HG03097 (cell line): Measurements from ENCODE around the gene RYR3.

Source experiments
- ATAC-seq: cut with Tn5 transposase; IDR thresholded peaks from one replicate; pipeline ENCODE4 v1.9.1; 2021; ENCODE audit not compliant: unreplicated experiment, low FRiP score

RYR3 gene

GRCh38 chr15:33443708-33444107 lies 132.9 kb downstream of the RYR3 start:
- ATAC-seq = no peak

GRCh38 chr15:33445984-33446383 lies 135.2 kb downstream of the RYR3 start:
- ATAC-seq = no peak

DNA sequence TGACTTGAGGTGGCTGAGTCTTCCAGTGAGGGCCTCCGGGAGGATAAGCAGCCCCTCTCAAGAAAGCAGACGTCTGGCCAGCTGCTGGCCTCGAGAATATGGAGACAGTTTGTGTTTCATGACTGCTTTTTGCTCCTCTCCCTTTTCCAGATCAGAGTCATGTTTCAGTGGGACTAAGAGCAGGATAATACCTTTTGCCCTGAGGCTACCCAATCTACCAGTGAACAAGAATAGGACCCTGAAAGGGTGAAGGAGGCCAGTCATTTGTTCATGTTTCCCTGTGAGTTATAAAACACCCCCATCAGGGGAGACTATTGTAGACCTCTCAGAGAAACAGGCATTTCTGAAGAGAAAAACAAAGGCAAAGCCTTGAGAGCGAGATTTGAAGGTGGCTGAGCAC lies 137.4 kb downstream of the RYR3 start:
- ATAC-seq = no peak

DNA sequence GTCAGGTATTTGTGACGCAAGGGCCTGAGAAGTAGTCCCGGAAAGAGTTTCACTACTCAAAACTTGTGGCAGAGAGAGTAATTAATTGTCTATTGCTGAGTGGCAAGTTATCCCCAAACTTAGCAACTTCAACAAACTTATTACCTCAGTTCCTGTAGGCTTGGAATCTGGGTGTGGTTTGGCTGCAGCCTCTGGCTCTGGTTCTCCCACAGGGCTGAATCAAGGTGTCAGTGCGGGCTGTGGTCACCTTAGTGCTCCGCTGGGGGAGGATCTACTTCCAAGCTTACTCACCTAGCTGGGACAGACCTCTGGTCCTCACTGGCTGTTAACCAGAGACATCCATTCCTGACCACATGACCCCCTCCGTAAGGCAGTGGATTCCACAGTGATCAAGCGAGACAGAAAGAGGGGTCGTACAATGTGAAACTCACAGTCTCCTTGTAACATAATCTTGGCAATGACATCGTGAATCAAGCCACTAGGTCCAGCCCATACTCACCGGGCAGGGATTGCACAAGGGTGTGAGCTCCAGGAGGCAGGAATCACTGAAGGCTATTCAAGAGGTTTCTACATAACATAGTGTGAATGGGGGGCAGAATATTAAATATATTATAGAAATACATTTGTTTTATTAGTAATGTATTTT lies 138.3 kb downstream of the RYR3 start:
- ATAC-seq = no peak

GRCh38 chr15:33449810-33450209 lies 139.0 kb downstream of the RYR3 start:
- ATAC-seq = no peak

GRCh38 chr15:33451385-33451784 lies 140.6 kb downstream of the RYR3 start:
- no peak for ATAC-seq

GRCh38 chr15:33453761-33454160 lies 143.0 kb downstream of the RYR3 start:
- no peak for ATAC-seq

GRCh38 chr15:33454346-33454745 lies 143.6 kb downstream of the RYR3 start:
- ATAC-seq = no peak

- ATAC-seq = no peak
Observed at GRCh38 chr15:33454996-33455395, 144.2 kb downstream of the RYR3 start.

DNA sequence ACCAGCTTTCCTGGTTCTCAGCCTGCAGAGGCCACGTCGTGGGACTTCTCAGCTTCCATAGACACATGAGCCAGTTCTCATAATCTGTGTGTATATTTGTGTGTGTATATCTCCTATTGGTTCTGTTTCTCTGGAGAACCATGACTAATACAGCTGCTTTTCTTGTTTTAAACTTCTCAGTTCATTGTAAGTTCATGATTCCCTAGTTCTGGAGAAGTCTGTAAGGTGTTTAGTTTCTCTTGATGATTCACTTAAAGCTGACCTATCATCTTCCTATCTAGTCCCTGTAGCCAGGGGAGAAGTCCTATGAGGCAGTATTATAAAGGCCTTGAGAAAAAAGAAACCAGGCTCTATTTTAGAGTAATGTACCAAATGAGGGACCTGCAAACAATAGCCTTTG lies 147.7 kb downstream of the RYR3 start:
- no peak for ATAC-seq

DNA sequence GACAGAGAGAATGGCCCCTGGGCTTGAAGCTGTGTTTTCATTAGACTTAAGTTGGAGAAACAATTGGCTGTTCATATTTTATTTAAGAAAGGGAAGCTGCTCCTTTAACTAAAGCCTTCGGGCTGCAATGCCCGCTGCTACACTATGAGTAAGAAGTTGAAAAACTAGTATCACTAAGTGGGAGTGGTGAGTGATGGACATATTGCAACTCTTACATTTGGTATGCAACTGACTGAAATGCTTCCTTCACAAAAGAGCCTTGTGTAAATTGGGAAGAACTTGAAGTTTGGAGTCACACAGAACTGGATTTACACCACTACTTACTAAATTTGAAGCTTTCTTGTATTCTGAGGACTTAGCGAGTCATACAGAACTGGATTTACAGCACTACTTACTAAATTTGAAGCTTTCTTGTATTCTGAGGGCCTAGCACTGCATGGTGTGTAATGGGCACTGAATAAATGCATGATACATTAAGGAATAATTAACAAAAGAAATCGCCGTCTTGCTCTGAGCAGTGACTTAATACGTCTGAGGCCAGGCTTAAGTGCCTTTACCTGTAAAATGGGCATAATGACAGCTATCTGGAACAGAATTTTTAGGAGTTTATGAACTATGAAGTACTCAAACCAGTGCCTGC lies 149.5 kb downstream of the RYR3 start:
- no peak for ATAC-seq

DNA sequence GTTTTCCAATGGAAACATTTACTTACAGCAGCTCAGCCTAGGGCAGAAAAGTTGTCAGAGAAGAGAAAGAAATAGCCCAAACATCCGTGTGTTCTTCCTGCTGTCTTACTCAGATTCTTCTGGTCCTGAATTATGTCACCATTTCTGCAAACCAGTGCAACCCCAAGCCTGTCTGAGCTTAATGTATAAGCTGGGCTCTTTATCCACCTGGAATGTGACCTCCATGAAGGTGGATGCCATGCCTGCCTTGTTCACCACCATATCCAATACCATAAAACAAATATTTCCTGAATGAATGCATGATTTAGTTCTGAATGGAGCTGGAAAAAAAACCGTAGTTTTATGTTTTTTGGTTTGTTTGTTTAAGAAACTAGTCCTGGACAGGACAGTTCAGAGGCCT lies 150.9 kb downstream of the RYR3 start:
- ATAC-seq = no peak

DNA sequence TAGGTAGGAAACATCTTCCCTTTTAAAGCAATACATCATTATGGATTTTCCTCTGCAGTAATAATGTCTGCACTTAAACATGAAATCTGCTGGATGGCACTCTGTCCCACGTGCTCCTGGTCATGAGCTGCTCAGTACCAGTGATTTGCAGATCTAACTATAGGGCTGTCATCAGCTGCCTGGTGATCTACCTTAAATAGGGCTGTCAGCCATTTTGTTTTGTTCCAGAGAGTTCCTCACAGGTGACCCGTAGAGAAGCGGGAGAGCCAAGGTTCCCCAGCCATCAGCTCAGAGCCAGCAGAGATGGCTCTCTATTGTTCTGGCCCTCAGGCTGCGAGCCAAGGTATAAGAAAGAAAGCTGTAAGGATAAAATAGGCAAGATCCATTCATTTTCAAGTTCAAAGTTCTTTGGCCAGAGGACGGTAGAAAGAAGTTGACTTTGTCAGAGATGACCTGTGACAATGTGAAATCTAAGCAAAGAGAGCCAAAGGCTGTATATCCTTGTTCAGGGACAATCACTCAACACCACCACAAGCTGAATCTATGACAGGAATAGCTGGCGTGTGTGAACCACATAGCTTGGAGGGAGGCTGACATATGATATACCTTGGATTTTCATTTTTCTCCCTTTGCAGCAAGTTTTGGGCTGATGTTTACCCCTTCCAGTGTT lies 156.5 kb downstream of the RYR3 start:
- ATAC-seq = no peak

DNA sequence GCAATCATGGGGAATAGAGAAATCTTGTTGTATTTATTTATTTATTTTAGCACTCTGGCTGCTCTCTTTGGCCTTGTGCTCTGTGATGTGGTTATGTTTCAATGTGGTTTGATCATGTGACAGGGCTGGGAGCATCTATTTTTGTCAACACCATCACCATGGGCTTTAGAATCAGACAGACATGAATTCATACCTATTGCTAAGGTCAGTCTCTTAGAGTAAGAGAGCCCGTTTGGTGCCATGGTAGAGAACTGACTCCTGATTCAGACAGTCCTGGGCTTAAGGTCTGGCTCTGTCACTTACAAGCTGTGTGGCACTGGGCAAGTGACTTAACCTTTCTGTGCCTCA lies 157.0 kb downstream of the RYR3 start:
- ATAC-seq = no peak

- ATAC-seq = no peak
Observed at GRCh38 chr15:33468740-33469139, 158.0 kb downstream of the RYR3 start.

GRCh38 chr15:33473005-33473404 lies 162.2 kb downstream of the RYR3 start:
- no peak for ATAC-seq

- ATAC-seq = no peak
Observed at GRCh38 chr15:33473714-33474113, 162.9 kb downstream of the RYR3 start.

- ATAC-seq = no peak
Observed at GRCh38 chr15:33476076-33476475, 165.3 kb downstream of the RYR3 start.

DNA sequence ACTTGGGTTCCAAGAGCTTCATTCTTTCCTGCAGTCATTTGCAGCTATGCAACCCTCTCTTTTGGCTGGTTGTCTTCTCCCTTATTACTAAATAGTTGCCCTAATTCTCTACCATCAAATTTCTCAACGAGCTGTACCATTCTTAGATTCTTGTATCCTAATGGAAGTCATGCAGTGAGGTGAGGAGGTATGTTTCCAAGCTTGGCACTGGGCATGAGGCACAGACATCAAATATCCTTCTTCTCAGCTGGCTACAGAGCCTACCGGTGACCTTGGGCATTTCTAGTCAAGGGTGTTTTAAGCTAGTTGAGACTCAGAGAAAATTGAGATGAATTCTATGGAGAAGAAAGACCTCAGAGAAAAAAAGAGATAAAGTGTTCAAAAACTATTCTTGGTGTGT lies 166.1 kb downstream of the RYR3 start:
- no peak for ATAC-seq

- no peak for ATAC-seq
Observed at GRCh38 chr15:33489335-33489734, 178.6 kb downstream of the RYR3 start.

GRCh38 chr15:33490703-33491102 lies 179.9 kb downstream of the RYR3 start:
- no peak for ATAC-seq

DNA sequence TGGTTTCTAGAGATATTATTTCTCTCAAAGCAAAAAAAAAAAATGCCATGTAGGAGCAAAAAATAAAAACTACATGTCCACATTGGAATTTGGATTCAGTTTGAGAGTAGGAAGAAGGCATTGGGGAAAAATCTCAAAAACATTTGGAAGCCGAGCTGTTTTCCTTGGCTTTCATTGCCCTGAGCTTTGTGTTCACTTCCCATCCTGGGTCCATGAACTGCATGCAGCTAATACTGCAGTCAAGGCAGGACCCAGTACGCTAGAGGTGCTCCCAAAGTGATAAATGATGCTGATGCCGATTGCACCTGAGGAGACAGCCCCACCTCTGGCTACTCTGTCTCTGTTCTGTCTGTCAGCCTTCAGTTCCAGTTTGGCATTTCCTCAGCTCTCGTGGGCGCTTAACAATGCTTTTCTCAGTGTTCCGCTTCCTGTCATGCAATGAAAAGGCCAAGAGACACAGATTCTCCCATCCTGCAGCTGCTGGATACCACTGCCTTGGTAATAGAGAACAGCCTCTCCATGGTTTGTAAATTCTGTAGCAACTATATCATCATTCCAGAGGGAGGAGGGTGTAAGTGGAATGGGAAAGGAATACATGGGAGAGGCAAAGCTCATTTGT lies 181.8 kb downstream of the RYR3 start:
- no peak for ATAC-seq
